Adrenal gland (tissue), 12 donors: ENCODE data around the gene KLF15. TPM values are rescaled to one million over a fixed set of nuclear protein-coding genes. Genes with fewer than 3 reads are reported as not detected.
A peak's percentile ranks its signal among the peaks of the same experiment; 100 is the strongest.

Source experiments
- DNase-seq, 7 donors: peaks; one replicate each; pipeline ENCODE4 v3.0.0-alpha.2; 2019 to 2020
- H3K27ac ChIP-seq, 5 donors: fragments of 200-600 bp; sonication (generic) in 4 of 5; 1 replicate in 3 of 5; 2 replicates in 2 of 5; pipeline versions ENCODE4 v1.5.1 to v1.8.0; 2016 to 2020; ENCODE audit warnings: mild to moderate bottlenecking in 1 of 5
- H3K27me3 ChIP-seq: fragments of 200-600 bp; 2 replicates; pipeline ENCODE4 v1.8.0; 2021
- H3K36me3 ChIP-seq, 2 donors: fragments of 200-600 bp; replicated peaks in 1 of 2; 1 replicate in 1 of 2; 2 replicates in 1 of 2; pipeline versions ENCODE4 v1.5.1 to v1.8.0; 2018 to 2022
- H3K4me1 ChIP-seq, 2 donors: fragments of 200-600 bp; replicated peaks in 1 of 2; 1 replicate in 1 of 2; 2 replicates in 1 of 2; pipeline versions ENCODE4 v1.5.1 to v1.8.0; 2018 to 2021
- H3K4me3 ChIP-seq, 4 donors: fragments of 200-600 bp; sonication (generic) in 3 of 4; one replicate each; pipeline ENCODE4 v1.5.1; 2016 to 2018
- H3K9me3 ChIP-seq, 3 donors: fragments of 200-600 bp; sonication (generic) in 1 of 3; replicated peaks in 1 of 3; 1 replicate in 2 of 3; 2 replicates in 1 of 3; pipeline versions ENCODE4 v1.5.1 to v1.8.0; 2016 to 2021
- POLR2A ChIP-seq, 2 donors: fragments of 450-650 bp; IDR thresholded peaks; one replicate each; pipeline ENCODE4 v1.6.1; 2017; ENCODE audit warnings: antibody characterized with exemption in 2 of 2, mild to moderate bottlenecking in 2 of 2, moderate library complexity in 1 of 2
- WGBS, 4 donors: extraction: QIAGEN DNeasy Blood & Tissue Kit in 2 of 4; methylation state at CpG; one replicate each; pipeline versions ENCODE4 v1.1.5 to v1.1.7; 2013 to 2017; 5-methylcytosine and 5-hydroxymethylcytosine counted together
- intact Hi-C, 2 donors: fragments of 100-400 bp; cut with DNase I; formaldehyde crosslinking; loops; one replicate each; pipeline versions ENCODE4 v1.14.1 to v1.15.0; 2022 to 2023
- polyA plus RNA-seq, 3 donors: library from polyadenylated mRNA; stranded (reverse); fragments of 200-250 nt in 2 of 3; fragments of 350-450 nt in 1 of 3; fragmentation: Illumina TruSeq in 1 of 3; extraction: RNeasy Lipid Tissue Mini Kit (QIAGEN cat#74804) in 1 of 3; gene quantifications; one replicate each; pipeline ENCODE4 v1.2.3, GENCODE V29; 2013 to 2014
- total RNA-seq, 9 donors: library from RNA; depleted of rRNA in 4 of 9; stranded (reverse); fragments of >200 nt in 4 of 9; fragments of 120-200 nt in 1 of 9; fragmentation: NEBNext Ultra II Directional in 1 of 9; extraction: Animal tissue kit (Norgen Biotek cat#: 25700) in 1 of 9; gene quantifications; one replicate each; pipeline versions ENCODE4 v1.1.0 to v1.2.4, GENCODE V29; 2013 to 2023
- TF ChIP-seq, protein P1 (sequence below), 6 experiments: fragments of 450-650 bp in 4 of 6; fragments of 200-600 bp in 2 of 6; sonication (generic) in 1 of 6; IDR thresholded peaks; 1 replicate in 5 of 6; 2 replicates in 1 of 6; pipeline versions ENCODE4 v1.5.1 to v1.8.0; 2016 to 2021; ENCODE audit warnings: antibody characterized with exemption in 6 of 6, mild to moderate bottlenecking in 2 of 6, moderate library complexity in 1 of 6
- donor health status: healthy with polysubstance abuse.
- donor health status: Bipolar disorder and iron deficiency.
- donor health status: DM: yes; HTN: yes; CAD: no.
- donor health status: DM: no; HTN: no; CAD: no.
- donor health status: DM: no; HTN: no; CAD: no.
- donor health status: DM: yes; HTN: yes; CAD: no.

Gene KLF15
- total and polyA plus RNA-seq, 12 donors, result 2.0 to 22.4 (median 11.8) TPM

DNA sequence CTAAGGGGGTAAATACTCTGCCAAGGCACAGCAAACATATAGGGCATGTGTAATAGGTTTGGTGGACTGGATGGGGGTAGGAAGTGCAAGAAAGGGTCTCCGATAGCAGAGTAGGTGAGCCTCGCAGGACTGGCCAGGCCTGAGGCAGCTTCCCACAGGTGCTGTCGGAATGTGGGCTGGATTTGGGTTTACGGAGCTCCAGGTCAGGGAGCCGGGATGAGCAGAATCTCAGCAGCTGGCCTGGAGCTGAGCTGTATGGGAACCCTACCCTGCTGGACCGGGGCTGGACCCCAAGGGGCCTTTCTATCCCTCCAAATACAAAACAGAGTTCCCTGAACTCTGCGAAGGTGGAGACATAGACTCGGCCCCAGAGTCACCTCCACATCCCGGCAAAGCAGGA, 15.0 kb downstream of the KLF15 start:
- TF ChIP-seq, protein P1, sequence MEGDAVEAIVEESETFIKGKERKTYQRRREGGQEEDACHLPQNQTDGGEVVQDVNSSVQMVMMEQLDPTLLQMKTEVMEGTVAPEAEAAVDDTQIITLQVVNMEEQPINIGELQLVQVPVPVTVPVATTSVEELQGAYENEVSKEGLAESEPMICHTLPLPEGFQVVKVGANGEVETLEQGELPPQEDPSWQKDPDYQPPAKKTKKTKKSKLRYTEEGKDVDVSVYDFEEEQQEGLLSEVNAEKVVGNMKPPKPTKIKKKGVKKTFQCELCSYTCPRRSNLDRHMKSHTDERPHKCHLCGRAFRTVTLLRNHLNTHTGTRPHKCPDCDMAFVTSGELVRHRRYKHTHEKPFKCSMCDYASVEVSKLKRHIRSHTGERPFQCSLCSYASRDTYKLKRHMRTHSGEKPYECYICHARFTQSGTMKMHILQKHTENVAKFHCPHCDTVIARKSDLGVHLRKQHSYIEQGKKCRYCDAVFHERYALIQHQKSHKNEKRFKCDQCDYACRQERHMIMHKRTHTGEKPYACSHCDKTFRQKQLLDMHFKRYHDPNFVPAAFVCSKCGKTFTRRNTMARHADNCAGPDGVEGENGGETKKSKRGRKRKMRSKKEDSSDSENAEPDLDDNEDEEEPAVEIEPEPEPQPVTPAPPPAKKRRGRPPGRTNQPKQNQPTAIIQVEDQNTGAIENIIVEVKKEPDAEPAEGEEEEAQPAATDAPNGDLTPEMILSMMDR (IDR thresholded peaks at IDR 0.05), result no peak
- TF ChIP-seq POLR2A (IDR thresholded peaks at IDR 0.05), result no peak
- intact Hi-C loops, result no loop called here
- WGBS, 4 donors, result 87 to 97% (median 90%) methylated on average over 9 of the region's 9 CpGs
- peak in 4 of 7 donors; percentile 3 to 29 (median 8) for DNase-seq
- no peak overlapping the region for H3K4me3 ChIP-seq
- H3K9me3 ChIP-seq, result no peaks in the 10 kb centered on the region
- no peaks in the 10 kb centered on the region for H3K4me1 ChIP-seq
- H3K36me3 ChIP-seq, result no peaks in the 10 kb centered on the region
- no peak overlapping the region for H3K27ac ChIP-seq
- H3K27me3 ChIP-seq, result no peaks in the 10 kb centered on the region

DNA sequence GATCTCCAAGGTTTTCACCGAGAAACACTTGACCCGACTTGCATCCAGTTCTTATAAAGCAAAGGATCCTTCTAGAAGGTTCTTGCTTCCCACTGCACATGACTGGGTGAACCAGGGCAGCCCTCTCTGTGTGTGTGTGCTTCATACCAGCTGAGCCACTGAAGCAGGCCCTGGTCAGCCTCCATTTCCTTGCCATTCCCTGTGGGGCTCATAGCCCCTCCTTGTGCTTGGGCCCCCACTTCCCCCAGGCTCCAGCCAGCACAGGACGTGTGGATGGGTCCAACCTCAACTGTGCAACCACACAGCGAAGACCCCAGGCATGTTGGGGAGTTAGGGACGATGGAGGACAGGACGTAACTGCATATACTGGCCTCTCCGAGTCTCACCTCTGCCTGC, 15.5 kb downstream of the KLF15 start:
- intact Hi-C loops, result no loop called here

DNA sequence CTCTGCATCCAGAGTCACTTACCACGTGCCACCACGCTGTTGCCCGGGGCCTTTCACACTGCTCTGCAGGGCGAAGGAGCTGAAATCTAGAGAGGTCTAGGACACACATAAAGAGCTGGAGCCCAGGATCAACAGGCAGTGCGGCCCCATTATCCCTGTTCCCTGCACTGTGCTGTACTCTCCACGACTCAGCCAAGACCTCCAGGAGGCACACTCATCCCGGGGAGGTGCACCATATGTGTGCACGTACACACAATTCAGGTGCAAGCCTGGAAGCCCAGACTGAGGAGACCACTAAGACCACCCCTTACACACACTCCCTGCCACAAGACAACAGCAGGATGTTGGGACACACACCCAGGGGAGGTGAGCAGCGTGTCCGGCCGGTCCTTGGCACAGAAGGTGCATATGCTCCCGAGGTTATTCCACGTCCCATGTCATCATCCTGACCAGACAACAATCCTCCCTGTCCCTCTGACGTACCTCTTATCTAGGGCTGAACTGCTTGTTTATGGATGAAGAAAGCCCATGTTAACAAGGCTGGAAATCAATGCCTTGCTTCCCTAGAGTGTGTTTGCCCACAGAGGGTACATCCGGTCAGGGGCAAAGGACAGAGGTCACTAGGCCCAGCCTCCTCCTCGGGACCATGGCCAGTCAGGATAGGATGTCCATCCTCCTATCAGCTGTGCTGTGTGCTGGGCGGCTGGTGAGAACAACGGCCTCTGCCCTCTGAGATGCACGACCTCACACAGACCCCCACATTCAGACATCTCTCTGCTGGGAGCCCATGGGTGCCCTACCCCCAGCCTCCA, 16.1 kb downstream of the KLF15 start:
- DNase-seq, result peak in 4 of 7 donors; percentile 5 to 49 (median 12)
- Histone ChIP-seq H3K27me3 (no peaks in the 10 kb centered on the region), H3K36me3 (no peaks in the 10 kb centered on the region), H3K4me1 (no peaks in the 10 kb centered on the region), H3K9me3 (no peaks in the 10 kb centered on the region), H3K4me3 (no peak overlapping the region), H3K27ac (no peak overlapping the region)
- intact Hi-C loops, result no loop called here
- TF ChIP-seq POLR2A (IDR thresholded peaks at IDR 0.05), result no peak
- TF ChIP-seq, protein P1 (IDR thresholded peaks at IDR 0.05), result no peak
- WGBS, 4 donors, result 85 to 90% (median 86%) methylated on average over 18 to 19 of the region's 19 CpGs

More for the DNA sequence above, 15.5 kb downstream of the KLF15 start:
- DNase-seq, result peak in 4 of 7 donors; percentile 1 to 31 (median 12)
- TF ChIP-seq POLR2A (IDR thresholded peaks at IDR 0.05), result no peak
- TF ChIP-seq, protein P1 (IDR thresholded peaks at IDR 0.05), result no peak
- Histone ChIP-seq H3K4me3 (no peak overlapping the region), H3K4me1 (no peaks in the 10 kb centered on the region), H3K27me3 (no peaks in the 10 kb centered on the region), H3K36me3 (no peaks in the 10 kb centered on the region), H3K27ac (no peak overlapping the region), H3K9me3 (no peaks in the 10 kb centered on the region)
- 82 to 91% (median 87%) methylated on average over 7 of the region's 7 CpGs for WGBS, 4 donors

DNA sequence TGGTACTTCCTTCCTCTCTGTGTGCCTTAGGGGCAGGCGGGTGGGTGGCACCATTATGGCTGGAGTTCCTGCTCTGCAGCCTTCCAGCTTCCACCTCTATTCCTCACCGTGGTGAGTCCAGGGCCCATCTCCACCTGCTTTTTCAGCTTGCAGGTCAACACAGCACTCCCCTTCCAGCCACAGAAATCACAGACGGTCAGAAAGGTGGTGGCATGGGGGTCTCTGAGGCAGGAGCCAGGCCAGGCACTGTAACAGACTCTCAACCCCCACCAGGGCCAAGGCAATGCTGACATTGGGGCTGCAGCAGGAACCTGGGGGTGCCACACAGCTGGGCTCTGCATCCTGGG, 16.6 kb downstream of the KLF15 start:
- H3K36me3 ChIP-seq, result no peaks in the 10 kb centered on the region
- no peaks in the 10 kb centered on the region for H3K9me3 ChIP-seq
- no peak overlapping the region for H3K4me3 ChIP-seq
- no peaks in the 10 kb centered on the region for H3K4me1 ChIP-seq
- TF ChIP-seq POLR2A (IDR thresholded peaks at IDR 0.05), result no peak
- TF ChIP-seq, protein P1 (IDR thresholded peaks at IDR 0.05), result no peak
- no peak overlapping the region for H3K27ac ChIP-seq
- intact Hi-C loops, result no loop called here
- WGBS, 4 donors, result 74 to 92% (median 83%) methylated on average over 3 of the region's 3 CpGs
- no peaks in the 10 kb centered on the region for H3K27me3 ChIP-seq
- peak in 2 of 7 donors; percentile 0 to 7 for DNase-seq
